HCT116 (cell line): ENCODE measurements around the gene NOTCH4. TPM values are rescaled to one million over a fixed set of nuclear protein-coding genes. Genes with fewer than 3 reads are reported as not detected.

ENCODE experiments used
- ATAC-seq: fragments of 200-7000 bp; cut with Tn5 transposase; 2 replicates; pipeline ENCODE4 v1.9.1; 2020; ENCODE audit warnings: mild to moderate bottlenecking, moderate library complexity
- BruUV-seq: library from RNA; stranded (reverse); fragments of 400-500 nt; replicated peaks from 2 replicates; lab custom pipeline; 2021; lab: Mats Ljungman, UMichigan
- CTCF ChIA-PET: fragments of 300-600 bp; sonication (Branson Sonifier 250); formaldehyde crosslinking; loops from one replicate; lab custom pipeline; 2021; ENCODE audit warnings: antibody characterized with exemption; lab: Charles Lee
- POLR2A ChIA-PET: fragments of 300-600, 350-600 bp; sonication (Branson Sonifier 250); formaldehyde crosslinking; loops from one replicate; lab custom pipeline; 2021; ENCODE audit warnings: antibody characterized with exemption; lab: Charles Lee
- RAD21 ChIA-PET, 2 experiments: fragments of 300-600 bp; sonication (Branson Sonifier 250); formaldehyde crosslinking; loops; one replicate each; lab custom pipeline; 2023; ENCODE audit warnings: low total read pairs in 2 of 2; ENCODE audit not compliant: uncharacterized antibody in 2 of 2, unreplicated experiment in 2 of 2, low non-redundant PET in 1 of 2; lab: Charles Lee
- DNase-seq: peaks from one replicate; pipeline ENCODE4 v3.0.0-alpha.2; 2010; ENCODE audit warnings: low read depth, low spot score
- H2AFZ ChIP-seq: fragments of 200-600 bp; shearing (Covaris generic), sonication (generic); 2 replicates; pipeline ENCODE4 v1.6.1; 2017; ENCODE audit warnings: low read depth, mixed run types, mixed read lengths, antibody characterized with exemption, low read length; ENCODE audit not compliant: poor library complexity, severe bottlenecking
- H3K27ac ChIP-seq: 2 replicates; pipeline ENCODE4 v1.5.1; 2012; ENCODE audit warnings: low read depth, low read length
- H3K27me3 ChIP-seq: fragments of 200-600 bp; sonication (generic); 2 replicates; pipeline ENCODE4 v1.6.1; 2016; ENCODE audit warnings: mixed run types, low read length, mixed read lengths; ENCODE audit not compliant: insufficient read depth
- H3K36me3 ChIP-seq, 2 experiments: fragments of 200-500 bp in 1 of 2; fragments of 200-600 bp in 1 of 2; sonication (Bioruptor generic) in 1 of 2; sonication (generic) in 1 of 2; 2 replicates each; pipeline versions ENCODE4 v1.5.1 to v1.6.1; 2014 to 2016; ENCODE audit warnings: low read length in 2 of 2, inconsistent platforms in 1 of 2, mixed read lengths in 1 of 2, mixed run types in 1 of 2; ENCODE audit not compliant: insufficient read depth in 2 of 2, control insufficient read depth in 1 of 2
- H3K4me1 ChIP-seq, 2 experiments: fragments of 200-600 bp in 1 of 2; sonication (generic) in 1 of 2; 2 replicates each; pipeline versions ENCODE4 v1.5.1 to v1.6.1; 2012 to 2017; ENCODE audit warnings: low read length in 2 of 2, inconsistent platforms in 1 of 2, mild to moderate bottlenecking in 1 of 2, mixed read lengths in 1 of 2, mixed run types in 1 of 2, moderate library complexity in 1 of 2; ENCODE audit not compliant: insufficient read depth in 2 of 2, control insufficient read depth in 1 of 2
- H3K4me2 ChIP-seq: fragments of 200-600 bp; sonication (generic); 2 replicates; pipeline ENCODE4 v1.6.1; 2017; ENCODE audit warnings: mixed run types, low read length, mixed read lengths
- H3K4me3 ChIP-seq, 2 experiments: fragments of 200-600 bp in 1 of 2; sonication (generic) in 1 of 2; replicated peaks in 1 of 2; 2 replicates each; pipeline ENCODE4 v1.5.1; 2011 to 2016; ENCODE audit warnings: low read length in 2 of 2, control low read depth in 1 of 2, low read depth in 1 of 2, mild to moderate bottlenecking in 1 of 2, mixed read lengths in 1 of 2, mixed run types in 1 of 2
- H3K79me2 ChIP-seq: fragments of 200-600 bp; sonication (generic); 2 replicates; pipeline ENCODE4 v1.6.1; 2017; ENCODE audit warnings: mild to moderate bottlenecking, mixed run types, low read length, moderate library complexity, mixed read lengths; ENCODE audit not compliant: insufficient read depth
- H3K9ac ChIP-seq: fragments of 200-600 bp; sonication (generic); 2 replicates; pipeline ENCODE4 v1.6.1; 2016; ENCODE audit warnings: low read length, mixed read lengths
- H3K9me2 ChIP-seq: fragments of 200-600 bp; sonication (generic), shearing (Covaris generic); 2 replicates; pipeline ENCODE4 v1.6.1; 2017; ENCODE audit warnings: mixed run types, mild to moderate bottlenecking, moderate library complexity; ENCODE audit not compliant: insufficient read depth
- H3K9me3 ChIP-seq, 2 experiments: fragments of 200-500 bp in 1 of 2; fragments of 200-600 bp in 1 of 2; sonication (Bioruptor generic) in 1 of 2; sonication (generic) in 1 of 2; 2 replicates each; pipeline ENCODE4 v1.6.1; 2014 to 2017; ENCODE audit warnings: low read length in 2 of 2, mixed read lengths in 2 of 2, inconsistent platforms in 1 of 2, low read depth in 1 of 2, mild to moderate bottlenecking in 1 of 2, mixed run types in 1 of 2, moderate library complexity in 1 of 2; ENCODE audit not compliant: control insufficient read depth in 1 of 2, insufficient read depth in 1 of 2
- H4K20me1 ChIP-seq: fragments of 200-600 bp; sonication (generic), shearing (Covaris generic); 2 replicates; pipeline ENCODE4 v1.6.1; 2017; ENCODE audit warnings: mixed run types, mild to moderate bottlenecking, moderate library complexity; ENCODE audit not compliant: insufficient read depth
- CTCF ChIP-seq, 3 experiments: fragments of 200-600 bp in 1 of 3; sonication (generic) in 1 of 3; IDR thresholded peaks in 2 of 3; conservative IDR thresholded peaks in 1 of 3; 2 replicates each; pipeline ENCODE4 v1.5.1; 2012 to 2017; ENCODE audit warnings: low read depth in 2 of 3, low read length in 2 of 3, antibody characterized with exemption in 1 of 3, borderline replicate concordance in 1 of 3, control low read depth in 1 of 3, mild to moderate bottlenecking in 1 of 3, mixed read lengths in 1 of 3, mixed run types in 1 of 3, moderate library complexity in 1 of 3; ENCODE audit not compliant: insufficient read depth in 1 of 3
- EZH2phosphoT487 ChIP-seq: fragments of 200-600 bp; IDR thresholded peaks from 2 replicates; pipeline ENCODE4 v1.6.1; 2018; ENCODE audit warnings: antibody characterized with exemption, borderline replicate concordance
- JUND ChIP-seq: IDR thresholded peaks from 2 replicates; pipeline ENCODE4 v1.6.1; 2012
- MAX ChIP-seq: IDR thresholded peaks from 2 replicates; pipeline ENCODE4 v1.6.1; 2012
- POLR2AphosphoS5 ChIP-seq: IDR thresholded peaks from 2 replicates; pipeline ENCODE4 v1.6.1; 2011; ENCODE audit warnings: mild to moderate bottlenecking, low read depth, low read length, moderate library complexity
- REST ChIP-seq: IDR thresholded peaks from 2 replicates; pipeline ENCODE4 v1.6.1; 2012; ENCODE audit warnings: low read depth
- SIN3A ChIP-seq: IDR thresholded peaks from 2 replicates; pipeline ENCODE4 v1.6.1; 2012; ENCODE audit warnings: low read depth
- SP1 ChIP-seq: IDR thresholded peaks from 2 replicates; pipeline ENCODE4 v1.6.1; 2012; ENCODE audit warnings: low read depth
- SRF ChIP-seq: IDR thresholded peaks from 2 replicates; pipeline ENCODE4 v1.6.1; 2012; ENCODE audit warnings: low read depth
- ZNF274 ChIP-seq: fragments of 200-500 bp; sonication (Bioruptor generic); IDR thresholded peaks from 2 replicates; pipeline ENCODE4 v1.6.1; 2014; ENCODE audit warnings: mild to moderate bottlenecking, low read depth, low read length, inconsistent platforms
- intact Hi-C: fragments of 100-400 bp; cut with micrococcal nuclease; formaldehyde crosslinking; loops from 2 replicates; pipeline ENCODE4 v1.10.0; 2022
- total RNA-seq: library from RNA; stranded (reverse); gene quantifications from one replicate; pipeline ENCODE4 v1.2.1, GENCODE V29; 2021; ENCODE audit not compliant: unreplicated experiment

Gene NOTCH4
- total RNA-seq, 1 experiment from 2014 or later, result 0.81 TPM

GRCh38 chr6:32183483-32184083 is 40.3 kb downstream of the NOTCH4 start:
- Histone ChIP-seq H3K4me2 (no peak overlapping the region), H3K9me3 (no peaks in the 10 kb centered on the region), H4K20me1 (no peaks in the 10 kb centered on the region), H3K4me3 (no peak overlapping the region), H3K27ac (peak overlapping the region; percentile 17), H3K4me1 (peaks cover 4 to 34% of the 10 kb centered on the region in 2 experiments; a peak in 3 of 4 replicates), H2AFZ (no peak overlapping the region), H3K9ac (no peak overlapping the region), H3K36me3 (peaks cover 10 to 13% of the 10 kb centered on the region in 2 experiments; a peak in 3 of 4 replicates), H3K9me2 (no peaks in the 10 kb centered on the region), H3K79me2 (peaks cover 9% of the 10 kb centered on the region; the same call in 1 of the 2 replicates), H3K27me3 (no peaks in the 10 kb centered on the region)
- no peak for TF ChIP-seq POLR2AphosphoS5
- RAD21 ChIA-PET, result no interaction called here
- DNase-seq (no peak), ATAC-seq (no peak)
- intact Hi-C loops, result no loop called here
- BruUV-seq, result no TSS peak
- CTCF ChIA-PET, result no interaction called here
- POLR2A ChIA-PET, result no interaction called here

GRCh38 chr6:32183030-32183429 is 40.8 kb downstream of the NOTCH4 start:
- RAD21 ChIA-PET, result no interaction called here
- TF ChIP-seq SIN3A (no peak), SRF (no peak), JUND (no peak), POLR2AphosphoS5 (no peak), CTCF (IDR thresholded peaks at IDR 0.05 in 2 of 3, conservative IDR thresholded peaks at IDR 0.05 in 1 of 3; ENCODE audit: borderline replicate concordance in 1 of 3, insufficient read depth in 1 of 3, low read depth in 2 of 3, low read length in 2 of 3) (no peak), REST (no peak), ZNF274 (no peak), EZH2phosphoT487 (no peak), SP1 (no peak), MAX (no peak)

More at GRCh38 chr6:32183030-32183429, 40.8 kb downstream of the NOTCH4 start:
- no peak for DNase-seq
- POLR2A ChIA-PET, result interaction anchor here (0.6 kb wide), 1 partner anchor 517 kb away, joined by 4 read pairs; no protein-coding TSS in a partner anchor
- Histone ChIP-seq H3K36me3 (peaks cover 10 to 13% of the 10 kb centered on the region in 2 experiments; a peak in 3 of 4 replicates), H3K9ac (no peak overlapping the region), H3K4me2 (no peak overlapping the region), H3K9me3 (no peaks in the 10 kb centered on the region), H3K4me3 (no peak overlapping the region), H3K4me1 (peaks cover 4 to 29% of the 10 kb centered on the region in 2 experiments; a peak in 3 of 4 replicates), H4K20me1 (no peaks in the 10 kb centered on the region), H2AFZ (no peak overlapping the region), H3K27ac (peak overlapping the region; percentile 17; the same call in 1 of the 2 replicates), H3K9me2 (no peaks in the 10 kb centered on the region), H3K27me3 (no peaks in the 10 kb centered on the region), H3K79me2 (peaks cover 8% of the 10 kb centered on the region; the same call in 1 of the 2 replicates)
- intact Hi-C loops, result no loop called here
- CTCF ChIA-PET, result no interaction called here
- no TSS peak for BruUV-seq
- ATAC-seq, result no peak
